GM23338 (cell line): Measurements from ENCODE around the gene RGL2. TPM values are rescaled to one million over a fixed set of nuclear protein-coding genes. Genes with fewer than 3 reads are reported as not detected.

Experiments used
- ATAC-seq: fragments of 200-7000 bp; cut with Tn5 transposase; 3 replicates; pipeline ENCODE4 v1.9.1; 2020
- DNase-seq: peaks from one replicate; pipeline ENCODE4 v3.0.0-alpha.2; 2015; ENCODE audit warnings: low spot score
- H2AFZ ChIP-seq: fragments of 200-600 bp; sonication (generic); 2 replicates; pipeline ENCODE4 v1.8.0; 2016; ENCODE audit warnings: antibody characterized with exemption, mild to moderate bottlenecking, moderate library complexity
- H3F3A ChIP-seq: fragments of 200-600 bp; sonication (generic); replicated peaks from 2 replicates; pipeline ENCODE4 v1.8.0; 2017; ENCODE audit warnings: antibody characterized with exemption, mixed run types, low read depth
- H3K27ac ChIP-seq: fragments of 200-600 bp; sonication (generic); 2 replicates; pipeline ENCODE4 v1.6.1; 2016; ENCODE audit warnings: low read depth
- H3K27me3 ChIP-seq: fragments of 200-600 bp; sonication (generic); 2 replicates; pipeline ENCODE4 v1.8.0; 2016; ENCODE audit warnings: mild to moderate bottlenecking, mixed run types, moderate library complexity; ENCODE audit not compliant: insufficient read depth
- H3K36me3 ChIP-seq: fragments of 200-600 bp; sonication (generic); 2 replicates; pipeline ENCODE4 v1.8.0; 2016; ENCODE audit warnings: mild to moderate bottlenecking; ENCODE audit not compliant: insufficient read depth
- H3K4me1 ChIP-seq: fragments of 200-600 bp; sonication (generic); 2 replicates; pipeline ENCODE4 v1.8.0; 2016; ENCODE audit warnings: mild to moderate bottlenecking, moderate library complexity; ENCODE audit not compliant: insufficient read depth
- H3K4me2 ChIP-seq: fragments of 200-600 bp; sonication (generic); 2 replicates; pipeline ENCODE4 v1.7.1; 2017; ENCODE audit warnings: mixed run types
- H3K4me3 ChIP-seq: fragments of 200-600 bp; sonication (generic); 2 replicates; pipeline ENCODE4 v1.6.1; 2016; ENCODE audit warnings: mixed run types
- H3K79me2 ChIP-seq: fragments of 200-600 bp; sonication (generic); replicated peaks from 2 replicates; pipeline ENCODE4 v1.8.0; 2017; ENCODE audit warnings: mild to moderate bottlenecking; ENCODE audit not compliant: insufficient read depth
- H3K9me2 ChIP-seq: fragments of 200-600 bp; sonication (generic); 2 replicates; pipeline ENCODE4 v1.8.0; 2017; ENCODE audit not compliant: insufficient read depth
- H4K20me1 ChIP-seq: fragments of 200-600 bp; sonication (generic); replicated peaks from 2 replicates; pipeline ENCODE4 v1.8.0; 2017; ENCODE audit warnings: mild to moderate bottlenecking; ENCODE audit not compliant: insufficient read depth
- H3K27ac Mint-ChIP-seq: 2 replicates; pipeline ENCODE4 v1.8.0; 2020; ENCODE audit warnings: inconsistent platforms, mild to moderate bottlenecking, moderate library complexity, mixed read lengths
- H3K27me3 Mint-ChIP-seq: 3 replicates; pipeline ENCODE4 v1.8.0; 2022; ENCODE audit warnings: low read depth, mild to moderate bottlenecking, moderate library complexity, mixed read lengths, inconsistent platforms; ENCODE audit not compliant: insufficient read depth, poor library complexity
- H3K36me3 Mint-ChIP-seq: 3 replicates; pipeline ENCODE4 v1.8.0; 2021; ENCODE audit warnings: low read depth, mild to moderate bottlenecking, inconsistent platforms, moderate library complexity, mixed read lengths
- H3K4me1 Mint-ChIP-seq: 3 replicates; pipeline ENCODE4 v1.8.0; 2020; ENCODE audit warnings: mild to moderate bottlenecking, inconsistent platforms, mixed read lengths
- H3K4me3 Mint-ChIP-seq: 3 replicates; pipeline ENCODE4 v1.8.0; 2021; ENCODE audit warnings: moderate library complexity, mild to moderate bottlenecking, inconsistent platforms, mixed read lengths
- H3K9me3 Mint-ChIP-seq: 3 replicates; pipeline ENCODE4 v1.8.0; 2020; ENCODE audit warnings: moderate library complexity, mild to moderate bottlenecking, inconsistent platforms, mixed read lengths
- CTCF ChIP-seq, 2 experiments: fragments of 200-600 bp in 1 of 2; sonication (generic) in 1 of 2; conservative IDR thresholded peaks; 2 replicates each; pipeline versions ENCODE4 v1.5.1 to v1.6.1; 2016 to 2017; ENCODE audit warnings: antibody characterized with exemption in 2 of 2, low read depth in 2 of 2, mild to moderate bottlenecking in 2 of 2, moderate library complexity in 1 of 2
- JUNB ChIP-seq: IDR thresholded peaks from one replicate; pipeline ENCODE4 v1.6.1; 2016; ENCODE audit warnings: antibody characterized with exemption; ENCODE audit not compliant: unreplicated experiment
- STAT1 ChIP-seq: IDR thresholded peaks from one replicate; pipeline ENCODE4 v1.6.1; 2016; ENCODE audit warnings: antibody characterized with exemption; ENCODE audit not compliant: unreplicated experiment
- ZNF462 ChIP-seq: fragments of 250-450 bp; sonication (Bioruptor Pico); IDR thresholded peaks from 2 replicates; pipeline ENCODE4 v1.5.0; 2020; ENCODE audit warnings: mild to moderate bottlenecking, moderate library complexity
- polyA plus RNA-seq: library from polyadenylated mRNA; unstranded; fragments of >200 nt; fragmentation: Nextera tagmentation; extraction: Ambion mirVana; gene quantifications from 2 replicates; pipeline ENCODE4 v1.2.1, GENCODE V29; 2016
- total RNA-seq: library from RNA; depleted of rRNA; stranded (reverse); fragments of >200 nt; shearing (Covaris generic); gene quantifications from 2 replicates; pipeline ENCODE4 v1.2.3, GENCODE V29; 2014

RGL2 gene
- total and polyA plus RNA-seq, 2 experiments from 2014 or later, result 28.0 to 52.2 TPM

GRCh38 chr6:33295621-33296369, 2.9 kb downstream of the RGL2 start (continued):
- TF ChIP-seq CTCF (conservative IDR thresholded peaks at IDR 0.05; ENCODE audit: low read depth in 2 of 2) (no peak), ZNF462 (CRISPR knock-in tag) (no peak)

- Histone ChIP-seq H3K4me1 (peaks cover 7% of the 10 kb centered on the region), H3K4me3 (no peak overlapping the region), H3K79me2 (peaks cover 22% of the 10 kb centered on the region), H3K27ac (no peak overlapping the region), H3K36me3 (no peaks in the 10 kb centered on the region), H3K27me3 (no peaks in the 10 kb centered on the region), H3K4me2 (no peak overlapping the region), H4K20me1 (peaks cover 3% of the 10 kb centered on the region; the same call in 1 of the 2 replicates), H3F3A (peaks cover 14% of the 10 kb centered on the region; the same call in 1 of the 2 replicates), H2AFZ (no peak overlapping the region), H3K9me2 (no peaks in the 10 kb centered on the region)
- Mint-ChIP-seq H3K27ac (no peak overlapping the region), H3K9me3 (no peaks in the 10 kb centered on the region), H3K27me3 (peaks cover 14% of the 10 kb centered on the region), H3K36me3 (peaks cover 34% of the 10 kb centered on the region), H3K4me1 (peaks cover 28% of the 10 kb centered on the region), H3K4me3 (no peak overlapping the region)
- ATAC-seq (no peak), DNase-seq (no peak)
- no peak for TF ChIP-seq STAT1
- no peak for TF ChIP-seq JUNB
These were observed 4.5 kb downstream of the RGL2 start for GRCh38 chr6:33294086-33294823.
